Muscle of leg (tissue), 16 donors: Measurements from ENCODE around the gene LRRC70. TPM values are rescaled to one million over a fixed set of nuclear protein-coding genes. Genes with fewer than 3 reads are reported as not detected.
A peak's percentile ranks its signal among the peaks of the same experiment; 100 is the strongest.

ENCODE experiments used
- DNase-seq: peaks from one replicate; pipeline ENCODE4 v3.0.0; 2013
- H3K27ac ChIP-seq: one replicate; pipeline ENCODE4 v1.5.1; 2013; ENCODE audit warnings: mild to moderate bottlenecking, low read length, control low read depth
- H3K27me3 ChIP-seq: one replicate; pipeline ENCODE4 v1.6.1; 2013; ENCODE audit warnings: low read length; ENCODE audit not compliant: control insufficient read depth, insufficient read depth
- H3K36me3 ChIP-seq: one replicate; pipeline ENCODE4 v1.6.1; 2013; ENCODE audit warnings: low read length; ENCODE audit not compliant: control insufficient read depth, insufficient read depth
- H3K4me1 ChIP-seq: one replicate; pipeline ENCODE4 v1.6.1; 2013; ENCODE audit warnings: low read length; ENCODE audit not compliant: control insufficient read depth, insufficient read depth
- H3K4me3 ChIP-seq: one replicate; pipeline ENCODE4 v1.5.1; 2013; ENCODE audit warnings: low read length, control low read depth
- H3K9me3 ChIP-seq: replicated peaks from 2 replicates; pipeline ENCODE4 v1.6.1; 2013; ENCODE audit warnings: low read depth, low read length; ENCODE audit not compliant: control insufficient read depth
- WGBS: methylation state at CpG from one replicate; pipeline ENCODE4 v1.1.5; 2013; ENCODE audit warnings: missing lambda C conversion rate; ENCODE audit not compliant: insufficient coverage; 5-methylcytosine and 5-hydroxymethylcytosine counted together
- long read RNA-seq, 11 donors: transcript quantifications; one replicate each; lab custom pipeline, GENCODE V29; 2026
- polyA plus RNA-seq, 8 donors: library from polyadenylated mRNA; unstranded; fragments of 120-200 nt; gene quantifications; one replicate each; pipeline versions ENCODE4 v1.2.1 to v1.2.3, GENCODE V29; 2013; ENCODE audit warnings: inconsistent platforms in 1 of 8, low replicate concordance in 1 of 8; ENCODE audit not compliant: insufficient read length in 8 of 8, insufficient read depth in 1 of 8
- total RNA-seq: library from RNA; stranded (reverse); fragments of 120-200 nt; gene quantifications from one replicate; pipeline ENCODE4 v1.2.4, GENCODE V29; 2013

The LRRC70 gene
- total RNA-seq, result 5.8 TPM
- polyA plus RNA-seq, result 1 to 10 TPM; 3.3 to 4.7 (median 4.0) TPM
- long read RNA-seq, donor 1, partial matches to known transcripts, result 0 of 1 reads
- long read RNA-seq, donor 1, other reads (novel, unspliced or antisense), result 0 of 1 reads
- long read RNA-seq, donor 2, partial matches to known transcripts, result 0 of 1 reads
- long read RNA-seq, donor 2, other reads (novel, unspliced or antisense), result 0 of 1 reads
- long read RNA-seq, donor 3, partial matches to known transcripts, result 0 of 1 reads
- long read RNA-seq, donor 3, other reads (novel, unspliced or antisense), result 0 of 1 reads
- long read RNA-seq, donor 4, partial matches to known transcripts, result 0 of 1 reads
- long read RNA-seq, donor 4, other reads (novel, unspliced or antisense), result 0 of 1 reads
- long read RNA-seq, donor 5, partial matches to known transcripts, result 0 of 2 reads
- long read RNA-seq, donor 5, other reads (novel, unspliced or antisense), result 0 of 2 reads
- long read RNA-seq, donor 6, partial matches to known transcripts, result 0 of 2 reads
- long read RNA-seq, donor 6, other reads (novel, unspliced or antisense), result 0 of 2 reads
- long read RNA-seq, donor 7, partial matches to known transcripts, result 0 of 4 reads
- long read RNA-seq, donor 7, other reads (novel, unspliced or antisense), result 0 of 4 reads
- long read RNA-seq, donor 8, partial matches to known transcripts, result 0 of 5 reads
- long read RNA-seq, donor 8, other reads (novel, unspliced or antisense), result 0 of 5 reads
- long read RNA-seq, donor 9, result 0 reads
- long read RNA-seq, donor 10, partial matches to known transcripts, result 0 of 3 reads
- long read RNA-seq, donor 10, other reads (novel, unspliced or antisense), result 0 of 3 reads
- long read RNA-seq, donor 11, partial matches to known transcripts, result 0 of 2 reads
- long read RNA-seq, donor 11, other reads (novel, unspliced or antisense), result 0 of 2 reads

- H3K4me3 ChIP-seq, result peak within 1 kb of the TSS; percentile 15
- no peaks in the 10 kb centered on the region for H3K9me3 ChIP-seq
- no peaks in the 10 kb centered on the region for H3K4me1 ChIP-seq
- WGBS, result no CpG with 5 or more reads among the region's 4 CpGs
- peak; percentile 89 for DNase-seq
- H3K27ac ChIP-seq, result peak within 1 kb of the TSS; percentile 30
- H3K36me3 ChIP-seq, result no peaks in the 10 kb centered on the region
- H3K27me3 ChIP-seq, result no peaks in the 10 kb centered on the region
Measured at GRCh38 chr5:62578540-62578939, at the start of gene LRRC70. TSS of gene LRRC70 (plus strand) at chr5:62578819. CDS start at chr5:62579439, 620 bp downstream.

- H3K9me3 ChIP-seq, result no peaks in the 10 kb centered on the region
- no CpG with 5 or more reads among the region's 2 CpGs for WGBS
- H3K27ac ChIP-seq, result no peak overlapping the region
- no peak for DNase-seq
- H3K4me3 ChIP-seq, result no peak overlapping the region
- peaks cover 6% of the 10 kb centered on the region for H3K36me3 ChIP-seq
- H3K4me1 ChIP-seq, result no peaks in the 10 kb centered on the region
- no peaks in the 10 kb centered on the region for H3K27me3 ChIP-seq
Measured at GRCh38 chr5:62533597-62533996, 45.0 kb upstream of the LRRC70 start.

- Histone ChIP-seq H3K4me3 (no peak overlapping the region), H3K4me1 (no peaks in the 10 kb centered on the region), H3K9me3 (no peaks in the 10 kb centered on the region), H3K27ac (no peak overlapping the region), H3K36me3 (peaks cover 6% of the 10 kb centered on the region), H3K27me3 (no peaks in the 10 kb centered on the region)
- DNase-seq, result no peak
- no CpG with 5 or more reads among the region's 4 CpGs for WGBS
Measured at GRCh38 chr5:62534461-62535236, 44.0 kb upstream of the LRRC70 start.

DNA sequence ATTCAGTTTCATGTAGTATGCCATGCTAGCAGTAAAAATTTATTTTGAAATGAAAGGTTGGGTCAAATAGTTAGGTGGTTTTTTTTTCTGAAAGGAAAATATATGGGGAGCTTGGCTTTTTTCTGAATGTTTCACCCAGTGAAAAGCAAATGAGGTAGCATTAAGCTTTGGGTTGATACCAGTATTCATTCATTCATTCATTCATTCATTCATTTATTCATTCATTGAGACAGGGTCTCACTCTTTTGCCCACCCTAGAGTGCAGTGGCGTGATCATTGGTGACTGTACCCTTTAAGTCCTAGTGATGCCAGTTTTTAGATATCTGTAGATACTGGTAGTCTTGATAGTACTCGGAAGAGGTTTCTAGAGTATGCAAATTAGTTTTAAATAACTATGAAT, 42.4 kb upstream of the LRRC70 start:
- WGBS, result no CpG with 5 or more reads among the region's 2 CpGs
- Histone ChIP-seq H3K27me3 (no peaks in the 10 kb centered on the region), H3K9me3 (no peaks in the 10 kb centered on the region), H3K4me3 (no peak overlapping the region), H3K4me1 (no peaks in the 10 kb centered on the region), H3K27ac (no peak overlapping the region), H3K36me3 (peaks cover 3% of the 10 kb centered on the region)
- DNase-seq, result no peak

- no peaks in the 10 kb centered on the region for H3K27me3 ChIP-seq
- no peaks in the 10 kb centered on the region for H3K4me1 ChIP-seq
- no CpG with 5 or more reads among the region's 2 CpGs for WGBS
- H3K27ac ChIP-seq, result no peak overlapping the region
- H3K9me3 ChIP-seq, result no peaks in the 10 kb centered on the region
- H3K36me3 ChIP-seq, result peaks cover 2% of the 10 kb centered on the region
- no peak overlapping the region for H3K4me3 ChIP-seq
- no peak for DNase-seq
Measured at GRCh38 chr5:62536783-62537182, 41.8 kb upstream of the LRRC70 start.

GRCh38 chr5:62538017-62538942, 40.3 kb upstream of the LRRC70 start:
- WGBS, result 87% methylated on average over 3 of the region's 9 CpGs
- Histone ChIP-seq H3K4me1 (no peaks in the 10 kb centered on the region), H3K9me3 (no peaks in the 10 kb centered on the region), H3K36me3 (peaks cover 2% of the 10 kb centered on the region), H3K27ac (no peak overlapping the region), H3K4me3 (no peak overlapping the region), H3K27me3 (no peaks in the 10 kb centered on the region)
- no peak for DNase-seq

DNA sequence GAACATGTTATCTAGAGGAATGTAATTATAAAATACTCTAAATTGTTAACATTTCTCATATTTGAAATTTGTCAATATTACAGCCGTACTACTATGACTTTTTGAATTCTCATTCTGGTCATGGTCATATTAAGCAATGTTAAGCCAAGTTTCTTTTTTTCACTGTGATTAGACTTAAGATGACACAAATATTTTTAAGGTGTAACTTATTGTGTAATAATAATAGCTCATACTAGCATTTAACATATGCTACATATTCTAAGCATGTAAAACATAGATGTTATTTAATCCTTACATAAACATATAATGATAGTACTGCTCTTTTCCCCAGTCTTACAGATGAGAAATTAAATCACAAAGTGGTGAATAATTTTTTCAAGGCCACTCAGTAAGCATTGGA, 35.9 kb upstream of the LRRC70 start:
- peaks cover 2% of the 10 kb centered on the region for H3K36me3 ChIP-seq
- DNase-seq, result no peak
- H3K27ac ChIP-seq, result no peak overlapping the region
- no peak overlapping the region for H3K4me3 ChIP-seq
- H3K4me1 ChIP-seq, result no peaks in the 10 kb centered on the region
- H3K9me3 ChIP-seq, result no peaks in the 10 kb centered on the region
- no CpG with 5 or more reads among the region's 1 CpG for WGBS
- no peaks in the 10 kb centered on the region for H3K27me3 ChIP-seq

DNA sequence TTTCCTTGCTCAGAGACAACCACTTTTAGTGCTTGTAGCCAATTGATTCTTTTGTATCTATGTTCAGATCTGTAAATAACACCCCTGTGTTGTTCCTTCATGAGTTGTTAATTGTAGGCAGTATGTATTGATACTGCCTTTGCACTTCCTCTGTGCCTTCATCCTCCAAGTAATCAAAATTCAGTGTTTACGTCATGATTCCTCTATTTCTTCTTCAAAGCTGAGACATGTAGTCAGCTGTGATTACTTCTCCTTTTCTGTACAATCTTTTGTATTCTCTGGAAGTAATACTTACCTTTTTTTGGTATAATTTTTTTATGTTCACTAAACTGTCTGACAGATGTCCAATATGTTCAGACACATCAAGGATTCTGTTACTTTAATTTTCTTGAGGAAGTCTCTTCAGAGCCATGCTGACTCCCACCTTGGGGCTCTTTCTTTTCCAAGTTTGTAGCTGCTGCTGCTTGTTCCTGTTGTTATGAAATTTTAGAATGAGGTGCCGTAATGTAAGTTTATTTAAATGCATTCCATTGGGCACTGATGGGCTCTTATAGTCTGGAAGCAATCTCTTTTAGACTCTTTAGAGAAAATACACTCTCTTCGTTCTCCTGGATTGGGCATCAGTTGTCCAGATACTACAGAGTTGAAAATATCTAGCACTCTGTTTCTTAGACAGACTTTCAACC, 30.5 kb upstream of the LRRC70 start:
- H3K27me3 ChIP-seq, result no peaks in the 10 kb centered on the region
- no peaks in the 10 kb centered on the region for H3K9me3 ChIP-seq
- no peak overlapping the region for H3K27ac ChIP-seq
- no peak overlapping the region for H3K4me3 ChIP-seq
- no peaks in the 10 kb centered on the region for H3K36me3 ChIP-seq
- H3K4me1 ChIP-seq, result no peaks in the 10 kb centered on the region
- DNase-seq, result peak; percentile 9
- no CpG with 5 or more reads among the region's 3 CpGs for WGBS

GRCh38 chr5:62550103-62550502, 28.5 kb upstream of the LRRC70 start:
- no peak overlapping the region for H3K4me3 ChIP-seq
- WGBS, result no CpG with 5 or more reads among the region's 2 CpGs
- H3K4me1 ChIP-seq, result no peaks in the 10 kb centered on the region
- no peaks in the 10 kb centered on the region for H3K27me3 ChIP-seq
- H3K9me3 ChIP-seq, result no peaks in the 10 kb centered on the region
- H3K27ac ChIP-seq, result no peak overlapping the region
- no peaks in the 10 kb centered on the region for H3K36me3 ChIP-seq
- DNase-seq, result no peak
